ENCODE results near the gene SLC2A1.
"Not testable (repeated sequence)": the region's sequence is repeated elsewhere in the genome, so short reads cannot be mapped to it uniquely, and the experiment has no call there.

SLC2A1 gene

GRCh38 chr1:42914092-42914627 lies 44.5 kb downstream of the SLC2A1 start:
- in situ Hi-C loops (cut with HindIII; ENCODE audit: low sequenced_read_pairs), result no loop called here

DNA sequence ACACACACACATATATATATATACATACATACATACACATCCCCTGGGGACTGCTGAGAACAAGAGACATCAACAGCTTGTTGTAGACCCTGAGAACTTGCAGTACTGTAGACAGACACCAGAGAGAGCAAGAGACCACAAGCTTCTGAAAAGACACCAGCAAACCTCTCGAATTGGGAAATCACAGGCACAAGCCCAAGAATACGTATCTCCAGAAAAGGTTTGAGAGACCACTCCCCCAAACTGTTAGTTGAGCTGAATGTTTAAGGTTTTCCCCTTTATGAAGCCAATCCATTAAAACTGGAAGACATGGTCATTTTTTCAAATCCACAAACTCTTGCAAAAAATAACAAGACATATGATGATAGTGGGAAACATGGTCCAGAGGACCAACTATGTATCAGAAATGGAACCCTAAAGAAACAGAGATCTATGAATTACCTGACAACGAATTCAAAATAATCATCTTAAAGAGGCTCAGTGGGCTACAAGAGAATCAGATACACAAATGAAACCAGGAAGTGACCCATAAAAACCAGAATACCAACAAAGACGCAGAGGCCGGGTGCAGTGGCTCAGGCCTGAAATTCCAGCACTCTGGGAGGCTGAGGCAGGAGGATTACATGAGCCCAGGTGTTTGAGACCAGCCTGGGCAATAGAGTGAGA lies 45.1 kb downstream of the SLC2A1 start:
- in situ Hi-C loops (cut with HindIII; ENCODE audit: low sequenced_read_pairs), result no loop called here

DNA sequence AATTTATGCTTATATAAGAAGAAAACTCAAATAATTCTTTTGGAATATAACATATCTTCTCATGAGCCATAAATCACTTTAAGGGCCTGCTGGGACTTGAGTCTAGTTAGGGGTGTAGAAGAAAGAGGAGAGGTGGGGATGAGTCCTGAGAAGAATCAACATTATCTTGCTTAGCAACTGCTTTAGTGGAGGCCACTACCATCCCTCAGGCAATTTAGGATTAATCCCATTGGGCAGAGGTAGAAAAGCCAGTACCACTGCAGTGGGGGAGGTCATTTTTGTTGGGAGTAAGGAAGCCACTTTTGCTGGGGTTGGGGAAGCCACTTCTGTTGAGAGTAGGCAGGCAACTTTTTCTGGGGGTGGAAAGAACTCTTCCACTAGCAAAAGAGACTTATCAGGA lies 47.7 kb downstream of the SLC2A1 start:
- in situ Hi-C loops (cut with HindIII; ENCODE audit: low sequenced_read_pairs), result no loop called here

DNA sequence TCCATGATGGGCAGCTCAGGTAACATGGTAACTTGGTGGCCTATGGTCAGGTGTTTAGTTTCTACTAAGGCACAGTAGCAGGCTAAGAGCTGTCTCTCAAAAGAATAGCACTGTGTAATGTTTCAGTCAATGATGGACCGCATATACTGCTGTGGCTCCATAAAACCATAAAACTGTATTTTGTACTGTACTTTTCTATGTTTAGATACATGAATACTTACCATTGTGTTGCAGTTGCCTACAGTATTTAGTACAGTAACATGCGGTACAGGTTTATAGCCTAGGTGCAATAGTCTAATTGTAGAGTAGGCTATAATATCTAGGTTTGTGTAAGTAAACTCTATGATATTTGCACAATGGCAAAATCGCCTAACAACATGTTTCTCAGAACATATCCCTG lies 50.6 kb downstream of the SLC2A1 start:
- in situ Hi-C loops (cut with HindIII; ENCODE audit: low sequenced_read_pairs), result no loop called here

DNA sequence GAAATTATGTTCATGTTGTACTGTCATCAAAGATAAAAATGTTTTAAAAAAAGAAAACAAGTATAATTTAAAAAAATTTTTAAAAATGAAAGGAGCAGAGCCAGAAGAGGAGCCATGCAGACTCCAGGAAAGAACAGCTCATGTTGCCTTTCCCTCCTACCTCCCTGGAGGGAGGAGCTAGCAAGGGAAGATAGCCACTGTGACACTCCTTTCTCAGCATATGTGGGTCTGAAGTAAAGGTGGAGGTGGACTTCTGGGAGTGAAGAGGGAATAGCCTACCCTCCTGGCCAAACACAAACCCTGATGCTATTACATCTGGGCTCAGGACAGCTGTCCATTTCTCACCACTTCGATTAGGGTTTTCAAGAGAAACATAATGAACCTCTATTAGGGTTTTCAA lies 54.2 kb downstream of the SLC2A1 start:
- in situ Hi-C loops (cut with HindIII; ENCODE audit: low sequenced_read_pairs), result no loop called here

DNA sequence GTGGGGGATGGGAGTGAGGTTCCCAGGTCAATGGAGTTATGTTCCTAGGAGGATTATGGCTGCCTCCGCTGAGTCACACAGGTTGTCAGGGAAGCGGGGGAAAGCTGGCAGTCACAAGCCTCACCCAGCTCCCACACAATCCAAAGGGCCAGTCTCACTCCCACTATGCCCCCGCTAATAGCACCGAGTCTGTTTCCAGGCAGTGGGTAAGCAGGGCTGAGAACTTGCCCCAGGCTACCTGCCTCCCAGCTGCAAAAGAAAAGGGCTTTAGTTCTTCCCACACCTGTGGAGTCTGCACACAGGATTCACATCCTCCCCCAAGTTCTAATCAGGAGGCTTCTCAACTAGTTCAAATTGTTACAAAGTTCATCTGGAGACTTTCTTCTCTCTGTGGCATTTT lies 58.7 kb downstream of the SLC2A1 start:
- in situ Hi-C loops (cut with HindIII; ENCODE audit: low sequenced_read_pairs), result not testable (repeated sequence)

DNA sequence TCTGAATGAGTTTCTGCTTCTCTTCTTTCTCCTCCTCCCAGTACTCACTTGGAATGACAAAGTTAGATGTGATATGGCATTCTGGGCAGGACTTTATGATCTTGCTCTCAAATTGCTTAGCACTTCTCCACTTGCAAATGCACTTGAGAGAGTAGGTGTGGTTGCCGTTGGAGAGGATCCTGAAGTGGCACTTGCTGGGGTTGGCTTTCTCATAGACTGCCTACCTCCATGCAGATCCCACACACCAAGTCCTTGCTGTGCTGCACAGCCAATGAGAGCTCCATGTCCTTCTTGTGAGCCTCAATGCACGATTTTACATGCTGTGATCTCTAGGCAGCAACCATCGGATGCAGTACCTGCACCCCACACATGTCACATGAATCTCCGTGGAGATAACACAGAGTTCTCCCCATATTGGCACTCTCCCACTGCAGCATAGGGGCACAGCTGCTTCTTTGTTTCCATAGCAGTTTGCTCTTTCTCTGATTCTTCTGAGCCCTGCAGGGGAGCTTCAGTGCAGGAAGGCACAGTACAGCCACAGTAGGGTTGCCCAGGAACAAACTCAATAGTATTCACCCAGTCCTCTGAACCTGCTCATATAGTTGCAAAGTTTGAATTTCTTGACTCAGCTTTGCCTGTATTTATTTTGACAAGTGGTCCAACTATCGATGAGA lies 67.1 kb downstream of the SLC2A1 start:
- in situ Hi-C loops (cut with HindIII; ENCODE audit: low sequenced_read_pairs), result no loop called here

DNA sequence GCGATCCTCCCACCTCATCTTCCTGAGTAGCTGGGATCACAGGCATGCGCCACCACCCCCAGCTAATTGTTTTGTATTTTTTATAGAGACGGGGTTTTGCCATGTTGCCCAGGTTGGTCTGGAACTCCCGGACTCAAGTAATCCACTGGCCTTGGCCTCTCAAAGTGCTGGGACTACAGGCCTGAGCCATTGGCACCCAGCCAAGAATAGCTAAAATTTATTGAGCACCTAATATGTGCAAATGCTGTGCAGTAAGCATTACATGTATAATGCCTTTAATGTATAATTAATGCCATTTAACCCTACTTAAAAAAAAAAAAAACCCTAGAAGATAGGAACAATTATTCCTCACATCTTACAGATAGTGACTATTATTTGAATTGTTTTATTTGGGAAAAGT lies 69.4 kb downstream of the SLC2A1 start:
- in situ Hi-C loops (cut with HindIII; ENCODE audit: low sequenced_read_pairs), result no loop called here

DNA sequence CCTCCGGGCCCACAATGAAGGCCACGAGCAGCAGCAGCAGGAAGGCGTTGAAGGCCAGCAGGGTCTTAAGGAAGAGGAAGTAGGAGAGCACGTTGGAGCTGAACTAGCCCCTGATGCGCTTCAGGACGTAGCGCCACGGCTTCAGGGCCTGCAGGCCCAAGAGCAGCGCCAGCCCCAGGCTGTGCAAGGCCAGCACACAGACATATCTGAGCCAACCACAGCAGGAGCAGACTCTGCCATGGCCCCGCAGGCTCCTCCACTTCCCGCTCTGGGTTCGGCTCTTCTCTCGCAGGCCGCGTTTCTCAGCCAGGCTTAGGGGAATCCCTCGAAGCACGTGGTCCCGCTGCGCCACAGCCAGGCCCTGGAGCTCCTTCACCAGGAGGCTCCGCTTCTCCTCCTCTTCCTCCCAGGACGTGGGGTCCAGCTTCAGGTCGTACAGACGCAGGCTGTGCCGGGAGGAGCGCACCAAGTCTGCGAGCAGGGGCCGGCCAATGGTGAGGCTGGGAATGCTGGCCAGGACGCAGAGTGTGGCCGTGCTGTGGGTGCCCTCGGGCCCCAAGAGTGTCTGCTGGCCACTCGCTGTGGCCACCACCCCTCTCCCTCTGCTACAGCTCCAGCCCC lies 70.5 kb downstream of the SLC2A1 start:
- in situ Hi-C loops (cut with HindIII; ENCODE audit: low sequenced_read_pairs), result no loop called here

GRCh38 chr1:42887366-42887765 lies 71.3 kb downstream of the SLC2A1 start:
- in situ Hi-C loops (cut with HindIII; ENCODE audit: low sequenced_read_pairs), result no loop called here

GRCh38 chr1:42886800-42887199 lies 71.9 kb downstream of the SLC2A1 start:
- in situ Hi-C loops (cut with HindIII; ENCODE audit: low sequenced_read_pairs), result no loop called here

GRCh38 chr1:42886046-42886739 lies 72.5 kb downstream of the SLC2A1 start:
- in situ Hi-C loops (cut with HindIII; ENCODE audit: low sequenced_read_pairs), result no loop called here

- in situ Hi-C loops (cut with HindIII; ENCODE audit: low sequenced_read_pairs), result no loop called here
Observed at GRCh38 chr1:42880384-42880783, 78.3 kb downstream of the SLC2A1 start.

- in situ Hi-C loops (cut with HindIII; ENCODE audit: low sequenced_read_pairs), result no loop called here
Observed at GRCh38 chr1:42877380-42877779, 81.3 kb downstream of the SLC2A1 start.

DNA sequence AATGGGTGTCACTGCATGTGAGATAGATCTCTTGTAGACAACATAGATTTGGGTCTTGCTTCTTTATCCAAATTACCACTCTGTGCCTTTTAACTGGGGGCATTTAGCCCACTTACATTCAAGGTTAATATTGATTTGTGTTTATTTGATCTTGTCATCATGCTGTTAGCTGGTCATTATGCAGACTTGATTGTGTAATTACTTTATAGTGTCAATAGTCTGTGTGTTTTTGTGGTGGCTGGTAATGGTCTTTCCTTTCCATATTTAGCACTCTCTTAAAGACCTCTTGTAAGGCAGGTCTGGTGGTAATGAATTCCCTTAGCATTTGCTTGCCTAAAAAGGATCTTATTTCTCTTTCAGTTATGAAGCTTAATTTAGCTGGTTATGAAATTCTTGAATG lies 82.7 kb downstream of the SLC2A1 start:
- in situ Hi-C loops (cut with HindIII; ENCODE audit: low sequenced_read_pairs), result no loop called here

All from endothelial cell of hepatic sinusoid (primary cell).